Smooth muscle cell (in vitro differentiated cells): Measurements from ENCODE around the gene FMNL2. TPM values are rescaled to one million over a fixed set of nuclear protein-coding genes. Genes with fewer than 3 reads are reported as not detected.

Experiments
- DNase-seq: peaks from one replicate; lab custom pipeline; 2025; ENCODE audit not compliant: unreplicated experiment; lab: John Stamatoyannopoulos, UW
- H2AFZ ChIP-seq: fragments of 200-600 bp; sonication (generic); 2 replicates; pipeline ENCODE4 v1.6.0; 2016; ENCODE audit warnings: antibody characterized with exemption, low read depth, mild to moderate bottlenecking
- H3F3A ChIP-seq: fragments of 200-600 bp; sonication (generic); 2 replicates; pipeline ENCODE4 v1.6.0; 2017; ENCODE audit warnings: antibody characterized with exemption, low read depth
- H3K27ac ChIP-seq: fragments of 200-600 bp; sonication (generic); 2 replicates; pipeline ENCODE4 v1.5.1; 2016; ENCODE audit warnings: low read depth, mild to moderate bottlenecking
- H3K27me3 ChIP-seq: fragments of 200-600 bp; sonication (generic); 2 replicates; pipeline ENCODE4 v1.6.1; 2016; ENCODE audit warnings: low read depth, mild to moderate bottlenecking
- H3K36me3 ChIP-seq: fragments of 200-600 bp; sonication (generic); 2 replicates; pipeline ENCODE4 v1.5.1; 2016; ENCODE audit warnings: low read depth
- H3K4me1 ChIP-seq: fragments of 200-600 bp; sonication (generic); 2 replicates; pipeline ENCODE4 v1.5.1; 2016; ENCODE audit warnings: low read depth
- H3K4me2 ChIP-seq: fragments of 200-600 bp; sonication (generic); 2 replicates; pipeline ENCODE4 v1.6.0; 2016; ENCODE audit warnings: mild to moderate bottlenecking
- H3K4me3 ChIP-seq: fragments of 200-600 bp; sonication (generic); 2 replicates; pipeline ENCODE4 v1.5.1; 2016; ENCODE audit warnings: mild to moderate bottlenecking
- H3K79me2 ChIP-seq: fragments of 200-600 bp; sonication (generic); 2 replicates; pipeline ENCODE4 v1.6.0; 2016; ENCODE audit warnings: low read depth, mild to moderate bottlenecking
- H3K9ac ChIP-seq: fragments of 200-600 bp; sonication (generic); 2 replicates; pipeline ENCODE4 v1.6.0; 2016; ENCODE audit warnings: low read depth
- H3K9me3 ChIP-seq: fragments of 200-600 bp; sonication (generic); replicated peaks from 2 replicates; pipeline ENCODE4 v1.5.1; 2016; ENCODE audit warnings: low read depth
- H4K20me1 ChIP-seq: fragments of 200-600 bp; sonication (generic); 2 replicates; pipeline ENCODE4 v1.6.0; 2016; ENCODE audit warnings: low read depth
- CTCF ChIP-seq: fragments of 200-600 bp; sonication (generic); IDR thresholded peaks from 2 replicates; pipeline ENCODE4 v1.5.1; 2017; ENCODE audit warnings: borderline replicate concordance, mild to moderate bottlenecking, antibody characterized with exemption; ENCODE audit not compliant: insufficient read depth, poor library complexity, severe bottlenecking
- WGBS: methylation state at CpG from one replicate; pipeline ENCODE4 v1.1.7; 2016; ENCODE audit warnings: low lambda C conversion rate; 5-methylcytosine and 5-hydroxymethylcytosine counted together
- polyA plus RNA-seq: library from polyadenylated mRNA; unstranded; fragments of >200 nt; fragmentation: Nextera tagmentation; extraction: Ambion mirVana; gene quantifications from 2 replicates; pipeline ENCODE4 v1.2.1, GENCODE V29; 2016
- total RNA-seq: library from RNA; depleted of rRNA; stranded (reverse); fragments of >200 nt; gene quantifications from 2 replicates; pipeline ENCODE4 v1.2.3, GENCODE V29; 2014

Gene FMNL2
- total and polyA plus RNA-seq, 2 experiments from 2014 or later = 7.4 to 37.3 TPM

GRCh38 chr2:152572031-152572430 is 237.1 kb downstream of the FMNL2 start:
- no peak overlapping the region for H2AFZ ChIP-seq
- peak overlapping the region; percentile 83 for H3K27ac ChIP-seq
- no peak for TF ChIP-seq CTCF
- H3K4me3 ChIP-seq = no peak overlapping the region
- no peaks in the 10 kb centered on the region for H4K20me1 ChIP-seq
- WGBS = 95% methylated on average over 1 of the region's 1 CpG
- H3K9me3 ChIP-seq = no peaks in the 10 kb centered on the region
- peaks cover 10% of the 10 kb centered on the region for H3K79me2 ChIP-seq
- H3K4me1 ChIP-seq = peaks cover 17% of the 10 kb centered on the region
- H3K9ac ChIP-seq = no peak overlapping the region
- DNase-seq = no peak
- H3F3A ChIP-seq = peaks cover 6% of the 10 kb centered on the region
- H3K36me3 ChIP-seq = no peaks in the 10 kb centered on the region
- peak overlapping the region; percentile 54 for H3K4me2 ChIP-seq
- H3K27me3 ChIP-seq = no peaks in the 10 kb centered on the region

- Histone ChIP-seq H4K20me1 (no peaks in the 10 kb centered on the region), H3K79me2 (peaks cover 6% of the 10 kb centered on the region), H3K9me3 (no peaks in the 10 kb centered on the region), H3K27ac (peak overlapping the region; percentile 83), H3K27me3 (no peaks in the 10 kb centered on the region), H3F3A (peaks cover 6% of the 10 kb centered on the region), H3K36me3 (no peaks in the 10 kb centered on the region), H3K4me2 (peak overlapping the region; percentile 73), H3K4me1 (peaks cover 17% of the 10 kb centered on the region), H2AFZ (no peak overlapping the region), H3K4me3 (no peak overlapping the region), H3K9ac (peak overlapping the region; percentile 64)
- 1% methylated on average over 4 of the region's 4 CpGs for WGBS
- no peak for TF ChIP-seq CTCF
- DNase-seq = no peak
Observed at GRCh38 chr2:152573168-152573567, 238.2 kb downstream of the FMNL2 start.

DNA sequence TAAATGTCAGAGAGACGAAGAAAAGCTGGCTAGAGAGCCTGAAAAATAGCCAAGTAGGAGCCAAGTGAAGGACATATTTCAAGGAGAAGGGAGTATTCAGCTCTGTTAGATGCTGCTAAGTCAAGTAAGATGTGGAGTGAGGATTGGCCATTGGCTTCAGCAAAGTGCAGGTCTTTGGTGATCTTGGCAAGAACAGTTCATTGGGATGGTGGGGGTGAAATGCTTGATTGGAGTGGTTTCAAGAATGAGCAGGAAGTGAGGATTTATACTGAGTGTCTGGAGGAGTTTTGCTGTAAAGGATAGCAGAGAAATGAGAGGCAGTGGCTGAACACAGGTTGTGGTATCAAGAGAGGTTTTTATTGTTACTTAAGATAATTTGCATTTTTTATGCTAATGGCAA is 242.6 kb downstream of the FMNL2 start:
- TF ChIP-seq CTCF = no peak
- 93% methylated on average over 1 of the region's 1 CpG for WGBS
- Histone ChIP-seq H3K4me2 (no peak overlapping the region), H3K79me2 (peaks cover 6% of the 10 kb centered on the region), H3K4me1 (peaks cover 7% of the 10 kb centered on the region), H3K36me3 (no peaks in the 10 kb centered on the region), H3K4me3 (no peak overlapping the region), H3K27ac (no peak overlapping the region), H4K20me1 (no peaks in the 10 kb centered on the region), H3F3A (no peaks in the 10 kb centered on the region), H3K9ac (no peak overlapping the region), H3K9me3 (no peaks in the 10 kb centered on the region), H2AFZ (no peak overlapping the region), H3K27me3 (no peaks in the 10 kb centered on the region)
- DNase-seq = no peak

DNA sequence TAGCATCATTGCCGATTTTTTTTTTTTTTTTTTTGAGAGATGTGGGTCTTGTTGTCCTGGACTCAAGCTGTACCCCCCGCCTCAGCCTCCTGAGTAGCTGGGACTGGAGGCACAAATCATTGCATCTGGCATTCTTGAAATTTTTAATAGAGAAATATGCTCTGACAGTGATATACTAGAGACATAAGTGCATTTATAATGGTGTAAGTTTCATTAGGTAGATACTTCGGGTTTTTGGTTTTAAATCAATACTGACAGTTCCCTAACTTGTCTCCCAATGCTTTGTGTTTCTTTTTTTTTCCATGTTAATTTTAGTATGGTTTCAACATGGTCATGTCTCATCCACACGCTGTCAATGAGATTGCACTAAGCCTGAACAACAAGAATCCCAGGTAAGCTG is 243.6 kb downstream of the FMNL2 start:
- H3K79me2 ChIP-seq = peaks cover 6% of the 10 kb centered on the region
- no peak for DNase-seq
- no peaks in the 10 kb centered on the region for H3K27me3 ChIP-seq
- no peaks in the 10 kb centered on the region for H3K9me3 ChIP-seq
- peaks cover 4% of the 10 kb centered on the region for H3K4me1 ChIP-seq
- no peak overlapping the region for H2AFZ ChIP-seq
- no peak overlapping the region for H3K4me2 ChIP-seq
- no peaks in the 10 kb centered on the region for H3K36me3 ChIP-seq
- no peaks in the 10 kb centered on the region for H4K20me1 ChIP-seq
- H3K9ac ChIP-seq = no peak overlapping the region
- H3K4me3 ChIP-seq = no peak overlapping the region
- WGBS = 98% methylated on average over 4 of the region's 4 CpGs
- no peak for TF ChIP-seq CTCF
- H3K27ac ChIP-seq = no peak overlapping the region
- H3F3A ChIP-seq = no peaks in the 10 kb centered on the region
